Osteocyte (in vitro differentiated cells): ENCODE results near the gene PPFIA2. TPM values are rescaled to one million over a fixed set of nuclear protein-coding genes. Genes with fewer than 3 reads are reported as not detected.
A peak's percentile ranks its signal among the peaks of the same experiment; 100 is the strongest.

Source experiments
- DNase-seq: peaks from one replicate; pipeline ENCODE4 v3.0.0; 2021; ENCODE audit warnings: mixed read lengths; ENCODE audit not compliant: unreplicated experiment; ENCODE audit errors: extremely low spot score
- H3K27ac Mint-ChIP-seq: one replicate; pipeline ENCODE4 v1.8.0; 2021; ENCODE audit warnings: mild to moderate bottlenecking, mixed read lengths; ENCODE audit not compliant: unreplicated experiment
- H3K27me3 Mint-ChIP-seq: one replicate; pipeline ENCODE4 v1.8.0; 2021; ENCODE audit warnings: mixed read lengths; ENCODE audit not compliant: unreplicated experiment
- H3K36me3 Mint-ChIP-seq: one replicate; pipeline ENCODE4 v1.8.0; 2021; ENCODE audit warnings: mixed read lengths; ENCODE audit not compliant: unreplicated experiment
- H3K4me1 Mint-ChIP-seq: one replicate; pipeline ENCODE4 v1.8.0; 2021; ENCODE audit warnings: mixed read lengths; ENCODE audit not compliant: unreplicated experiment
- H3K4me3 Mint-ChIP-seq: one replicate; pipeline ENCODE4 v1.8.0; 2021; ENCODE audit warnings: mild to moderate bottlenecking, moderate library complexity, mixed read lengths; ENCODE audit not compliant: unreplicated experiment
- H3K9me3 Mint-ChIP-seq: one replicate; pipeline ENCODE4 v1.8.0; 2021; ENCODE audit warnings: mixed read lengths; ENCODE audit not compliant: unreplicated experiment
- CTCF ChIP-seq: fragments of 200-600 bp; sonication (generic); IDR thresholded peaks from 2 replicates; pipeline ENCODE4 v1.5.0; 2021; ENCODE audit warnings: antibody characterized with exemption, mild to moderate bottlenecking, moderate library complexity
- long read RNA-seq: library from polyadenylated mRNA; unstranded; transcript quantifications from one replicate; pipeline ENCODE4 v2.0.0, GENCODE V29; 2021
- total RNA-seq: library from RNA; stranded (reverse); gene quantifications from 2 replicates; pipeline ENCODE4 v1.2.1, GENCODE V29; 2021

Gene PPFIA2
- total RNA-seq: 0.65 and 0.67 TPM in 2 replicates
- long read RNA-seq: 0 reads

DNA sequence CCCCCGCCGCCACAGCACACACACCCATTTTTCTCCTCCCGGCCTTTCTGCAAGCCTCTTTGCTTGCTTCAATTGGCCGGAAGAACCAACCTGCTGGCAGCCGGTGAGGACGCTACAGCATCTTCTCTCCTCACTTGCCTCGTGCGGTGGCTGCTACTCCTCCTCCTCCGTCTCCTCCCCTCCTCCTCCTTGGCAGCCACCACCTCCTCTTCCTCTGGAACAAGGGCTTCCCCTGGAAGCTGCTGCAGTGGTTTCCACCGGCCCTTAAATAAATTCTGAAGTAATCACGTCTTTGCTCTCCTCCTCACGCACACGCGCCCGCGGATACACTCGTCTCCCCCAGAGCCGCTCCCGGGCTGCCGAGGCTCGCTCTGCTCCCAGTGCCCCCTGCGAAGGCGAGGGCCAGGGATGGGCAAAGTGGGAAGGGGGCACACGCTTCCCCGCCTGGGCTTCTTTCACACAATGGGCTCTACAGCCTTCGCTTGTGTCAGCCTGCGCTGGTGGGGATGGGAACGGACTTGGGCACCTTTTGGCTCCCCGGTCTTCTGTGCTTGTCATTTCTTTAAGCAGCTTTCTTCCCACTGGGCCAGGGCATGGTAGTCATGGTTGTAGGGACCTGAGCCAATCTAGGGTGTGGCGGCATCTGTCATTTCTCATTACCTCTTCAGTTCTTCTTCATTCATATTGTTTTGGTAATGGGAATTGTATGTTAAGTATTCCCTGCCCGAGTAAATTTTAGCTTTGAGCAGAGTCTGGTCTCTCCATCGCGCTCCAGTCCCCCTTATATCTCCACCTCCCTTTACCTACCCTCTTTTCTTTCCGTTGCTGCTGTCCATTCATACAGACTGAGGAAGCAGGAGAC is at the start of gene PPFIA2:
TSS of gene PPFIA2 (minus strand) at position 161 of the 862 bp plus-strand sequence.
- no peak for DNase-seq
- Mint-ChIP-seq H3K27me3 (peaks cover 35% of the 10 kb centered on the region), H3K9me3 (peaks cover 8% of the 10 kb centered on the region), H3K4me3 (peak within 1 kb of the TSS; percentile 80), H3K4me1 (peaks cover 17% of the 10 kb centered on the region), H3K36me3 (no peaks in the 10 kb centered on the region), H3K27ac (no peak within 1 kb of the TSS)
- no peak for TF ChIP-seq CTCF

- Mint-ChIP-seq H3K36me3 (no peaks in the 10 kb centered on the region), H3K9me3 (peaks cover 3% of the 10 kb centered on the region), H3K27ac (no peak overlapping the region), H3K4me1 (peaks cover 10% of the 10 kb centered on the region), H3K27me3 (no peaks in the 10 kb centered on the region), H3K4me3 (no peak overlapping the region)
- no peak for TF ChIP-seq CTCF
- DNase-seq: no peak
Measured at GRCh38 chr12:81800298-81801148, 41.4 kb upstream of the PPFIA2 start.

- H3K9me3 Mint-ChIP-seq: no peaks in the 10 kb centered on the region
- no peak overlapping the region for H3K4me3 Mint-ChIP-seq
- peaks cover 10% of the 10 kb centered on the region for H3K4me1 Mint-ChIP-seq
- H3K27me3 Mint-ChIP-seq: peaks cover 11% of the 10 kb centered on the region
- H3K36me3 Mint-ChIP-seq: no peaks in the 10 kb centered on the region
- no peak overlapping the region for H3K27ac Mint-ChIP-seq
- no peak for TF ChIP-seq CTCF
- no peak for DNase-seq
Measured at GRCh38 chr12:81798294-81798693, 39.1 kb upstream of the PPFIA2 start.

- TF ChIP-seq CTCF: peak; percentile 54
- Mint-ChIP-seq H3K9me3 (no peaks in the 10 kb centered on the region), H3K4me1 (peaks cover 10% of the 10 kb centered on the region), H3K4me3 (no peak overlapping the region), H3K36me3 (no peaks in the 10 kb centered on the region), H3K27me3 (peaks cover 19% of the 10 kb centered on the region), H3K27ac (no peak overlapping the region)
- no peak for DNase-seq
Measured at GRCh38 chr12:81797100-81797499, 38.0 kb upstream of the PPFIA2 start.

- no peak overlapping the region for H3K27ac Mint-ChIP-seq
- no peaks in the 10 kb centered on the region for H3K9me3 Mint-ChIP-seq
- DNase-seq: no peak
- no peak overlapping the region for H3K4me3 Mint-ChIP-seq
- TF ChIP-seq CTCF: no peak
- peaks cover 26% of the 10 kb centered on the region for H3K27me3 Mint-ChIP-seq
- no peaks in the 10 kb centered on the region for H3K36me3 Mint-ChIP-seq
- H3K4me1 Mint-ChIP-seq: no peaks in the 10 kb centered on the region
Measured at GRCh38 chr12:81792666-81793065, 33.5 kb upstream of the PPFIA2 start.
